ENCODE results near the gene PPP6R1. TPM values are rescaled to one million over a fixed set of nuclear protein-coding genes. Genes with fewer than 3 reads are reported as not detected.

The PPP6R1 gene
- total and polyA plus RNA-seq, 2 of the 13 experiments (the other 11 are each of a cell fraction or from before 2014, with no cell fraction given) = 25.8 to 54.0 TPM

GRCh38 chr19:55255618-55256423 lies 3.0 kb downstream of the PPP6R1 start:
- ATAC-seq = no peak; the same call in 2 of the 3 replicates
- no peak for TF ChIP-seq LCORL (IDR thresholded peaks at IDR 0.05)
- 0 out of 2 replicates have a peak, but pooled peaks have one; percentile 8 for TF ChIP-seq LCORL (CRISPR knock-in tag; IDR thresholded peaks at IDR 0.05)
- TF ChIP-seq ZNF646 (CRISPR knock-in tag; IDR thresholded peaks at IDR 0.05) = peak; percentile 98
- TF ChIP-seq ZNF687 (CRISPR knock-in tag; IDR thresholded peaks at IDR 0.05) = peak; percentile 61; the same call in 1 of the 2 replicates
- no peak for TF ChIP-seq KAT8 (CRISPR knock-in tag; IDR thresholded peaks at IDR 0.05)
- peak; percentile 86 for TF ChIP-seq FOSL2 (CRISPR knock-in tag; IDR thresholded peaks at IDR 0.05)
- TF ChIP-seq ZNF18 (CRISPR knock-in tag; IDR thresholded peaks at IDR 0.05; ENCODE audit: insufficient replicate concordance) = peak; percentile 36
- TF ChIP-seq AHR (CRISPR knock-in tag; IDR thresholded peaks at IDR 0.05) = no peak
- TF ChIP-seq ZNF629 (CRISPR knock-in tag; conservative IDR thresholded peaks at IDR 0.05) = no peak
- 0 out of 2 replicates have a peak, but pooled peaks have one; percentile 2 for TF ChIP-seq WIZ (CRISPR knock-in tag; IDR thresholded peaks at IDR 0.05)

More at GRCh38 chr19:55255618-55256423, 3.0 kb downstream of the PPP6R1 start:
- peak overlapping the region; percentile 99 for H3K4me2 ChIP-seq (ENCODE audit: low read depth, low read length)
- in situ Hi-C loops (cut with HindIII; ENCODE audit: extremely low pct_ligation_motif_present, low pct_unique_long_range_greater_than_20kb) = loop anchor here (5.0 kb wide), 1 partner anchor 34 kb away; no protein-coding TSS in a partner anchor
- peak overlapping the region; percentile 97 for H3K9ac ChIP-seq (ENCODE audit: insufficient read depth, low read depth, low read length)
- intact Hi-C loops (cut with micrococcal nuclease; ENCODE audit: unreplicated experiment) = no loop called here
- H3K27me3 ChIP-seq (ENCODE audit: control insufficient read depth in 1 of 2, insufficient read depth in 2 of 2, low read length in 2 of 2) = no peaks in the 10 kb centered on the region; a peak in 1 of 5 replicates
- H3K27ac ChIP-seq (ENCODE audit: extremely low read length, insufficient read depth, low read length) = peak overlapping the region; percentile 68
- H3K4me3 ChIP-seq (replicated peaks in 1 of 3; ENCODE audit: insufficient read depth in 1 of 3, low read depth in 2 of 3, low read length in 3 of 3) = peak overlapping the region; percentile 88 to 95 (median 94)
- H2AFZ ChIP-seq (ENCODE audit: low read length) = no peak overlapping the region
- ChIA-PET CTCF (ENCODE audit: low intra/inter-chr PET ratio, low total read pairs) (no interaction called here), POLR2A (interaction anchor here (0.9 to 6.2 kb wide), 18 partner anchors 24 to 399 kb away, joined by 3 to 95 read pairs (median 5); partner anchors contain the start of genes HSPBP1, KMT5C, PPP1R12C and PTPRH)
- peaks cover 72% of the 10 kb centered on the region for H3K79me2 ChIP-seq (ENCODE audit: insufficient read depth, low read length)
- peak; percentile 47 for DNase-seq (ENCODE audit: low spot score)
- BruUV-seq (replicated peaks) = no TSS peak
- H4K20me1 ChIP-seq (ENCODE audit: insufficient read depth, low read length) = peaks cover 50% of the 10 kb centered on the region
- FAIRE-seq = no peak
- H3K9me3 ChIP-seq (ENCODE audit: low read length) = no peaks in the 10 kb centered on the region
- peaks cover 6 to 26% of the 10 kb centered on the region in 2 experiments; a peak in 4 of 5 replicates for H3K36me3 ChIP-seq (replicated peaks in 1 of 2; ENCODE audit: control insufficient read depth in 1 of 2, insufficient read depth in 2 of 2, low read length in 2 of 2)
- peaks cover 58% of the 10 kb centered on the region for H3K4me1 ChIP-seq (ENCODE audit: insufficient read depth, low read length)
- WGBS (ENCODE audit: low lambda C conversion rate) = 71% methylated on average over 16 of the region's 17 CpGs
